Mesothelial cell of epicardium (in vitro differentiated cells): Measurements from ENCODE around the gene IGSF22. TPM values are rescaled to one million over a fixed set of nuclear protein-coding genes. Genes with fewer than 3 reads are reported as not detected.

Experiments used
- DNase-seq, 2 experiments: peaks; one replicate each; pipeline ENCODE4 v3.0.0; 2021; ENCODE audit warnings: low spot score in 2 of 2; ENCODE audit not compliant: unreplicated experiment in 2 of 2
- H3K27ac Mint-ChIP-seq: 2 replicates; pipeline ENCODE4 v1.8.0; 2021; ENCODE audit warnings: mixed read lengths
- H3K27me3 Mint-ChIP-seq: 2 replicates; pipeline ENCODE4 v1.8.0; 2021; ENCODE audit warnings: low read depth, mixed read lengths
- H3K36me3 Mint-ChIP-seq: 2 replicates; pipeline ENCODE4 v1.8.0; 2021; ENCODE audit warnings: mixed read lengths
- H3K4me1 Mint-ChIP-seq: 2 replicates; pipeline ENCODE4 v1.8.0; 2021; ENCODE audit warnings: mixed read lengths
- H3K4me3 Mint-ChIP-seq: 2 replicates; pipeline ENCODE4 v1.8.0; 2021; ENCODE audit warnings: mild to moderate bottlenecking, moderate library complexity, mixed read lengths
- H3K9me3 Mint-ChIP-seq: 2 replicates; pipeline ENCODE4 v1.8.0; 2021; ENCODE audit warnings: mixed read lengths
- CTCF ChIP-seq: fragments of 200-600 bp; sonication (generic); IDR thresholded peaks from one replicate; pipeline ENCODE4 v1.5.0; 2021; ENCODE audit warnings: antibody characterized with exemption; ENCODE audit not compliant: unreplicated experiment
- total RNA-seq: library from RNA; stranded (reverse); gene quantifications from 3 replicates; pipeline ENCODE4 v1.2.1, GENCODE V29; 2021

IGSF22 gene
- total RNA-seq, 1 donor from 2014 or later: 0.45 TPM

- Mint-ChIP-seq H3K36me3 (no peaks in the 10 kb centered on the region), H3K4me1 (peaks cover 13% of the 10 kb centered on the region), H3K27ac (no peak overlapping the region), H3K9me3 (no peaks in the 10 kb centered on the region), H3K4me3 (no peak overlapping the region), H3K27me3 (peaks cover 49% of the 10 kb centered on the region)
- TF ChIP-seq CTCF: no peak
- no peak for DNase-seq
These were observed 30.9 kb upstream of the IGSF22 start for GRCh38 chr11:18756889-18757288.

GRCh38 chr11:18754308-18754707 is 28.3 kb upstream of the IGSF22 start:
- Mint-ChIP-seq H3K4me1 (peaks cover 13% of the 10 kb centered on the region), H3K4me3 (no peak overlapping the region), H3K9me3 (no peaks in the 10 kb centered on the region), H3K27me3 (peaks cover 54% of the 10 kb centered on the region), H3K36me3 (no peaks in the 10 kb centered on the region), H3K27ac (no peak overlapping the region)
- TF ChIP-seq CTCF: no peak
- no peak for DNase-seq

- H3K4me1 Mint-ChIP-seq: peaks cover 3% of the 10 kb centered on the region
These were observed 26.5 kb upstream of the IGSF22 start for GRCh38 chr11:18752502-18752901.

GRCh38 chr11:18750944-18751343 is 25.0 kb upstream of the IGSF22 start:
- DNase-seq: no peak
- H3K4me1 Mint-ChIP-seq: no peaks in the 10 kb centered on the region
- no peak overlapping the region for H3K4me3 Mint-ChIP-seq
- H3K27ac Mint-ChIP-seq: no peak overlapping the region
- H3K9me3 Mint-ChIP-seq: no peaks in the 10 kb centered on the region
- H3K36me3 Mint-ChIP-seq: no peaks in the 10 kb centered on the region
- H3K27me3 Mint-ChIP-seq: peaks cover 39% of the 10 kb centered on the region
- TF ChIP-seq CTCF: no peak

More at GRCh38 chr11:18752502-18752901, 26.5 kb upstream of the IGSF22 start:
- DNase-seq: no peak
- H3K27ac Mint-ChIP-seq: no peak overlapping the region
- no peak overlapping the region for H3K4me3 Mint-ChIP-seq
- no peaks in the 10 kb centered on the region for H3K36me3 Mint-ChIP-seq
- no peak for TF ChIP-seq CTCF
- H3K27me3 Mint-ChIP-seq: peaks cover 43% of the 10 kb centered on the region
- H3K9me3 Mint-ChIP-seq: no peaks in the 10 kb centered on the region

GRCh38 chr11:18749681-18750319 is 23.8 kb upstream of the IGSF22 start:
- Mint-ChIP-seq H3K9me3 (no peaks in the 10 kb centered on the region), H3K4me3 (no peak overlapping the region), H3K27me3 (peaks cover 33% of the 10 kb centered on the region), H3K4me1 (no peaks in the 10 kb centered on the region), H3K27ac (no peak overlapping the region), H3K36me3 (no peaks in the 10 kb centered on the region)
- no peak for TF ChIP-seq CTCF
- DNase-seq: no peak
